ENCODE measurements around the gene KRT81. TPM values are rescaled to one million over a fixed set of nuclear protein-coding genes. Genes with fewer than 3 reads are reported as not detected.

KRT81 gene
- total RNA-seq, 1 donor from 2014 or later, result not detected

GRCh38 chr12:52257074-52257551 is 34.2 kb downstream of the KRT81 start:
- Histone ChIP-seq H3F3A (ENCODE audit: low read depth) (no peaks in the 10 kb centered on the region), H3K9me3 (ENCODE audit: low read depth) (no peaks in the 10 kb centered on the region), H3K9ac (no peak overlapping the region), H3K4me1 (no peaks in the 10 kb centered on the region), H3K4me2 (no peak overlapping the region), H3K27ac (no peak overlapping the region), H3K36me3 (no peaks in the 10 kb centered on the region), H3K79me2 (ENCODE audit: low read depth) (no peaks in the 10 kb centered on the region), H3K4me3 (no peak overlapping the region), H2AFZ (replicated peaks) (no peak overlapping the region), H4K20me1 (ENCODE audit: low read depth) (no peaks in the 10 kb centered on the region), H3K27me3 (peaks cover 77% of the 10 kb centered on the region)
- peaks cover 9% of the 10 kb centered on the region for H3K9me3 Mint-ChIP-seq
- no peak overlapping the region for H3K4me3 Mint-ChIP-seq
- no peak for TF ChIP-seq EZH2phosphoT487 (IDR thresholded peaks at IDR 0.05)
- no peak for TF ChIP-seq CTCF (IDR thresholded peaks at IDR 0.05)
- TF ChIP-seq EZH2 (IDR thresholded peaks at IDR 0.05), result no peak
- H3K27ac Mint-ChIP-seq, result no peak overlapping the region
- H3K4me1 Mint-ChIP-seq, result peaks cover 39% of the 10 kb centered on the region
- peaks cover 31% of the 10 kb centered on the region for H3K27me3 Mint-ChIP-seq (ENCODE audit: insufficient read depth, low read depth)
- no peaks in the 10 kb centered on the region for H3K36me3 Mint-ChIP-seq
- DNase-seq (ENCODE audit: low spot score), result no peak

- Mint-ChIP-seq H3K36me3 (no peaks in the 10 kb centered on the region), H3K27ac (peak overlapping the region; percentile 48), H3K4me1 (peaks cover 40% of the 10 kb centered on the region), H3K4me3 (no peak overlapping the region), H3K9me3 (peaks cover 9% of the 10 kb centered on the region), H3K27me3 (ENCODE audit: insufficient read depth, low read depth) (peaks cover 33% of the 10 kb centered on the region)
- no peak for DNase-seq (ENCODE audit: low spot score)
- Histone ChIP-seq H3K4me2 (no peak overlapping the region), H3K9me3 (ENCODE audit: low read depth) (no peaks in the 10 kb centered on the region), H3K9ac (no peak overlapping the region), H3K4me3 (no peak overlapping the region), H3K36me3 (no peaks in the 10 kb centered on the region), H4K20me1 (ENCODE audit: low read depth) (no peaks in the 10 kb centered on the region), H3K79me2 (ENCODE audit: low read depth) (no peaks in the 10 kb centered on the region), H3F3A (ENCODE audit: low read depth) (no peaks in the 10 kb centered on the region), H3K27me3 (peaks cover 82% of the 10 kb centered on the region), H3K4me1 (no peaks in the 10 kb centered on the region), H3K27ac (no peak overlapping the region), H2AFZ (replicated peaks) (no peak overlapping the region)
- TF ChIP-seq CTCF (IDR thresholded peaks at IDR 0.05), result no peak
- TF ChIP-seq EZH2phosphoT487 (IDR thresholded peaks at IDR 0.05), result no peak
- no peak for TF ChIP-seq EZH2 (IDR thresholded peaks at IDR 0.05)
Observed at GRCh38 chr12:52256584-52256935, 34.8 kb downstream of the KRT81 start.

GRCh38 chr12:52255926-52256583 is 35.3 kb downstream of the KRT81 start:
- Mint-ChIP-seq H3K27ac (peak overlapping the region; percentile 48), H3K27me3 (ENCODE audit: insufficient read depth, low read depth) (peaks cover 34% of the 10 kb centered on the region), H3K4me1 (peaks cover 39% of the 10 kb centered on the region), H3K4me3 (no peak overlapping the region), H3K9me3 (peaks cover 9% of the 10 kb centered on the region), H3K36me3 (no peaks in the 10 kb centered on the region)
- H3F3A ChIP-seq (ENCODE audit: low read depth), result no peaks in the 10 kb centered on the region
- no peak for DNase-seq (ENCODE audit: low spot score)
- H3K79me2 ChIP-seq (ENCODE audit: low read depth), result no peaks in the 10 kb centered on the region
- no peaks in the 10 kb centered on the region for H3K9me3 ChIP-seq (ENCODE audit: low read depth)
- H3K36me3 ChIP-seq, result no peaks in the 10 kb centered on the region
- no peak overlapping the region for H3K4me2 ChIP-seq
- no peak overlapping the region for H3K4me3 ChIP-seq
- no peaks in the 10 kb centered on the region for H4K20me1 ChIP-seq (ENCODE audit: low read depth)
- H2AFZ ChIP-seq (replicated peaks), result no peak overlapping the region
- no peak overlapping the region for H3K27ac ChIP-seq
- TF ChIP-seq EZH2phosphoT487 (IDR thresholded peaks at IDR 0.05) (no peak), EZH2 (IDR thresholded peaks at IDR 0.05) (no peak), CTCF (IDR thresholded peaks at IDR 0.05) (no peak)
- no peak overlapping the region for H3K9ac ChIP-seq
- H3K27me3 ChIP-seq, result peaks cover 87% of the 10 kb centered on the region
- H3K4me1 ChIP-seq, result no peaks in the 10 kb centered on the region

All from neural progenitor cell (in vitro differentiated cells).